ENCODE results near the gene PDS5A. TPM values are rescaled to one million over a fixed set of nuclear protein-coding genes. Genes with fewer than 3 reads are reported as not detected.
"Not testable (repeated sequence)": the region's sequence is repeated elsewhere in the genome, so short reads cannot be mapped to it uniquely, and the experiment has no call there.

Gene PDS5A
- total and polyA plus RNA-seq, 12 donors: 12.6 to 36.2 (median 30.9) TPM

DNA sequence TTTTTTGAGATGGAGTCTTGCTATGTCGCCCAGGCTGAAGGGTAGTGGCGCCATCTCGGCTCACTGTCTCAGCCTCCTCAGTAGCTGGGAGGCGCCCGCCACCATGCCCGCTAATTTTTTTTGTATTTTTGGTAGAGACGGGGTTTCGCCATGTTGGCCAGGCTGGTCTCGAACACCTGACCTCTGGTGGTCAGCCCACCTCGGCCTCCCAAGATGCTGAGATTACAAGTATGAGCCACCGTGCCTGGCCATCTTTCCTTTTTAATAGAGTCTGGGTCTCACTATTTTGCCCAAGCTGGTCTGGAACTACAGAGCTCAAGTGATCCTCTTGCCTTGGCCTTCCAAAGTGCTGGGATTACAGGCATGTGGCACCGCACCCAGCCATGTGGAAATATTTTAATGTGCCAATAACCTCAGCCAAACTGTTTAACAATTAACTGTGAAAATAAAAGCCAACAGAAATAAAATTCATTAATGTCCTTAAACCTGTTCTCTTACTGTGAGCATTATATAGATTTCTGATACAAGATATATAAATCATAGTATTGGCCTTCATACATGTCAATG lies 16.3 kb downstream of the PDS5A start:
- Histone ChIP-seq H3K36me3 (peaks cover 0 to 1% (median 0%) of the 10 kb centered on the region in 9 donors), H3K4me1 (peaks cover 0 to 25% (median 4%) of the 10 kb centered on the region in 9 donors)

GRCh38 chr4:39950861-39951481 lies 26.7 kb downstream of the PDS5A start:
- ATAC-seq: no peak
- DNase-seq: no peak
- Histone ChIP-seq H3K4me1 (peaks cover 0 to 44% (median 22%) of the 10 kb centered on the region in 9 donors), H3K36me3 (peaks cover 0 to 9% (median 0%) of the 10 kb centered on the region in 9 donors), H3K27me3 (no peaks in the 10 kb centered on the region), H3K9me3 (no peaks in the 10 kb centered on the region), H3K4me3 (no peak overlapping the region), H3K27ac (no peak overlapping the region)
- intact Hi-C loops (cut with DNase I): no loop called here
- TF ChIP-seq, protein P1, sequence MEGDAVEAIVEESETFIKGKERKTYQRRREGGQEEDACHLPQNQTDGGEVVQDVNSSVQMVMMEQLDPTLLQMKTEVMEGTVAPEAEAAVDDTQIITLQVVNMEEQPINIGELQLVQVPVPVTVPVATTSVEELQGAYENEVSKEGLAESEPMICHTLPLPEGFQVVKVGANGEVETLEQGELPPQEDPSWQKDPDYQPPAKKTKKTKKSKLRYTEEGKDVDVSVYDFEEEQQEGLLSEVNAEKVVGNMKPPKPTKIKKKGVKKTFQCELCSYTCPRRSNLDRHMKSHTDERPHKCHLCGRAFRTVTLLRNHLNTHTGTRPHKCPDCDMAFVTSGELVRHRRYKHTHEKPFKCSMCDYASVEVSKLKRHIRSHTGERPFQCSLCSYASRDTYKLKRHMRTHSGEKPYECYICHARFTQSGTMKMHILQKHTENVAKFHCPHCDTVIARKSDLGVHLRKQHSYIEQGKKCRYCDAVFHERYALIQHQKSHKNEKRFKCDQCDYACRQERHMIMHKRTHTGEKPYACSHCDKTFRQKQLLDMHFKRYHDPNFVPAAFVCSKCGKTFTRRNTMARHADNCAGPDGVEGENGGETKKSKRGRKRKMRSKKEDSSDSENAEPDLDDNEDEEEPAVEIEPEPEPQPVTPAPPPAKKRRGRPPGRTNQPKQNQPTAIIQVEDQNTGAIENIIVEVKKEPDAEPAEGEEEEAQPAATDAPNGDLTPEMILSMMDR (IDR thresholded peaks at IDR 0.05): no peak

More for the DNA sequence above, 16.3 kb downstream of the PDS5A start:
- intact Hi-C loops (cut with DNase I): loop anchor here in 1 of 10 donors (10.0 kb wide), 1 partner anchor 47 kb away; no protein-coding TSS in a partner anchor
- DNase-seq: no peak
- Histone ChIP-seq H3K4me3 (no peak overlapping the region), H3K27me3 (no peaks in the 10 kb centered on the region), H3K9me3 (no peaks in the 10 kb centered on the region), H3K27ac (no peak overlapping the region)
- 96 to 97% methylated on average over 12 of the region's 12 CpGs for WGBS, 2 donors
- no peak for ATAC-seq
- TF ChIP-seq, protein P1 (IDR thresholded peaks at IDR 0.05): no peak

GRCh38 chr4:39947963-39948362 lies 29.7 kb downstream of the PDS5A start:
- TF ChIP-seq, protein P1 (IDR thresholded peaks at IDR 0.05): no peak
- no peaks in the 10 kb centered on the region for H3K9me3 ChIP-seq
- no peak for ATAC-seq

DNA sequence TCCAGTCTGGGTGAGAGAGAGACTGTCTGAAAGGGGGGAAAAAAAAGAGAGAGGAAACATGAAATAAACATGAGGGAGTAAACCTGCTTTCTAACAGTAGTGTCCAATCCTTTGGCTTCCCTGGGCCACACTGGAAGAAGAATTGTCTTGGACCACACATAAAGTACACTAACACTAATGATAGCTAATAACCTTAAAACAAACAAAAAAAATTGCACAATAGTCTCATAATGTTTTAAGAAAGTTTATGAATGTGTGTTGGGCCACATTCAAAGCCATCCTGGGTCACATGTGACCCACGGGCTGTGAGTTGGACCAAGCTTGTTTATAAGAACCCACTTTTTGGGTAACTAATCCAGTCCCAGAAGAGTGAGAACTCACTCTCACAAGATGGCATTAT lies 30.3 kb downstream of the PDS5A start:
- 82 to 83% methylated on average over 1 of the region's 1 CpG for WGBS, 2 donors
- intact Hi-C loops (cut with DNase I): no loop called here
- H3K4me1 ChIP-seq: peaks cover 0 to 40% (median 15%) of the 10 kb centered on the region in 9 donors
- TF ChIP-seq, protein P1 (IDR thresholded peaks at IDR 0.05): no peak
- no peaks in the 10 kb centered on the region for H3K36me3 ChIP-seq
- H3K4me3 ChIP-seq: no peak overlapping the region
- H3K9me3 ChIP-seq: no peaks in the 10 kb centered on the region
- no peaks in the 10 kb centered on the region for H3K27me3 ChIP-seq
- DNase-seq (no peak), ATAC-seq (no peak)
- no peak overlapping the region for H3K27ac ChIP-seq

More at GRCh38 chr4:39947963-39948362, 29.7 kb downstream of the PDS5A start:
- Histone ChIP-seq H3K36me3 (no peaks in the 10 kb centered on the region), H3K27ac (no peak overlapping the region), H3K4me3 (no peak overlapping the region), H3K4me1 (peaks cover 0 to 44% (median 21%) of the 10 kb centered on the region in 9 donors), H3K27me3 (no peaks in the 10 kb centered on the region)
- DNase-seq: no peak
- WGBS, 2 donors: 97 to 99% methylated on average over 2 of the region's 2 CpGs
- intact Hi-C loops (cut with DNase I): no loop called here

DNA sequence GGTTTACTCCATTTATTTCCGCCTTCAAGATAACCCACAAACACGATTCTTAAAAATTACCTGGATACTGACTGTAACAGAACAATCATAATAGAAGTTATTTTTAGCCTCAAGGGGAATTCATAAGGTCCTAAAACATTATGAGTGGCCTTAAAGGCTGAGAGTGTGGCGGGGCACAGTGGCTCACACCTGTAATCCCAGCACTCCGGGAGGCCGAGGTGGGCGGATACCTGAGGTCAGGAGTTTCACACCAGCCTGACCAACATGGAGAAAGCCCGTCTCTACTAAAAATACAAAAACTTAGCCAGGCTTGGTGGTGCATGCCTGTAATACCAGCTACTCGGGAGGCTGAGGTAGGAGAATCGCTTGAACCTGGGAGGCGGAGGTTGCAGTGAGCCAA lies 33.5 kb downstream of the PDS5A start:
- WGBS, 2 donors: 96% methylated on average over 10 of the region's 10 CpGs
- H3K9me3 ChIP-seq; H3K36me3 ChIP-seq; DNase-seq; H3K4me3 ChIP-seq; intact Hi-C loops (cut with DNase I); ATAC-seq; H3K27me3 ChIP-seq; H3K27ac ChIP-seq: not testable (repeated sequence)
- H3K4me1 ChIP-seq: peaks cover 0 to 33% (median 12%) of the 10 kb centered on the region in 9 donors
